GM21515 (cell line): ENCODE data around the gene ADAP1.
"Not testable (repeated sequence)": the region's sequence is repeated elsewhere in the genome, so short reads cannot be mapped to it uniquely, and the experiment has no call there.

Source experiments
- ATAC-seq: cut with Tn5 transposase; IDR thresholded peaks from one replicate; pipeline ENCODE4 v1.9.1; 2021; ENCODE audit not compliant: unreplicated experiment

The ADAP1 gene

GRCh38 chr7:940599-941408 is 13.7 kb downstream of the ADAP1 start:
- ATAC-seq, result no peak

GRCh38 chr7:939843-940242 is 14.6 kb downstream of the ADAP1 start:
- no peak for ATAC-seq

GRCh38 chr7:938546-939185 is 15.8 kb downstream of the ADAP1 start:
- ATAC-seq, result no peak

- no peak for ATAC-seq
These were observed 16.5 kb downstream of the ADAP1 start for GRCh38 chr7:937856-938484.

DNA sequence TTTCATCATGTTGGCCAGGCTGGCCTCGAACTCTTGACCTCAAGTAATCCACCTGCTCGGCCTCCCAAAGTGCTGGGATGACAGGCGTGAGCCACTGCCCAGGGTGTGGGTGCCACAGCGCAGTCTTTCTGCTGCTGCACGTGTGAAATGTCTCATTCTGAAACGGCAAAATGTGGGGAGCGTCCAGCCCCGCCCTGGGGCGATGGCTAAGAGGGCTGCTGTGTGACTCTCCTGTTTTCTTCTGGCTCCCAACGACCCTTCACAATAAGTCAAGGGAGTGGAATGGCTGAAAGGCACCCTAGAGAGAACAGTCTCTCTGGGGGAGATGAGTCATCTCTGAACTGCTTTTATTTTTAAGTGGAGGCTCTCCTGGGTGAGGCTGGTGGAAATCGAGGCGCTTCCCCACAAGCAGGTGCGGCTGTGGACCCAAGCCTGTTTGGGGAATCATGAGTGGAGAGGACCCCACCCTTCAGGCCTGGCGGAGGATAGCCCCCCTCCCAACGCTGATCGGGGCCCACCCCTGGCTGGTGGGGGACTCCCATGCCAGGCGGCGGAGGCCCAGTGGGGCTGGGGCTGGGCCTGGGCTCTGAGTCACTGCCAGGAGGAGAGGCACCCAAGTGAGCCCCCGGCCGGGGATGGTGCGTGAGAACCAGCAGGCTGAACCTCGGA is 18.0 kb downstream of the ADAP1 start:
- ATAC-seq, result peak; percentile 67

DNA sequence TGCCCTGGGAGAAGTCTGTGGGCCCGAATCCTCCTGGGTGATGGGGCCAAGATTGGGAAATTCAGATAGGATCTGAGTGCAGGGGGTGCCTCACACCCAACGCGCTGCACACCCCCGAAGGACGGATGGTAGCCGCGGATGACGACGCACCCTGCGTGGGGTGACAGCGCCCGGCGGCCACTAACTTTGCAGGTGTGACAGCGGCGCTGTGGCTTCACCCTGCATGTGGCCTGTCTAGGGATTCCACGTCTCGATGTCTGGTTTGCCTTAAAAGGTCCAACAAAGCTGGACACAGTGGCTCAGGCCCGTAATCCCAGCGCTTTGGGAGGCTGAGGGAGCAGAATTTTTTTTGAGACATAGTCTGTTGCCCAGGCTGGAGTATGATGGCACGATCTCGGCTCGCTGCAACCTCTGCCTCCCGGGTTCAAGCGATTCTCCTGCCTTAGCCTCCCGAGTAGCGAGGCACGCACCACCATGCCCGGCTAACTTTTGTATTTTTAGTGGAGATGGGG is 18.6 kb downstream of the ADAP1 start:
- no peak for ATAC-seq

- no peak for ATAC-seq
These were observed 19.2 kb downstream of the ADAP1 start for GRCh38 chr7:935164-935873.

- no peak for ATAC-seq
These were observed 19.9 kb downstream of the ADAP1 start for GRCh38 chr7:934469-935163.

GRCh38 chr7:932651-932975 is 21.9 kb downstream of the ADAP1 start:
- ATAC-seq, result no peak

GRCh38 chr7:931871-932650 is 22.4 kb downstream of the ADAP1 start:
- no peak for ATAC-seq

GRCh38 chr7:930975-931758 is 23.3 kb downstream of the ADAP1 start:
- no peak for ATAC-seq

DNA sequence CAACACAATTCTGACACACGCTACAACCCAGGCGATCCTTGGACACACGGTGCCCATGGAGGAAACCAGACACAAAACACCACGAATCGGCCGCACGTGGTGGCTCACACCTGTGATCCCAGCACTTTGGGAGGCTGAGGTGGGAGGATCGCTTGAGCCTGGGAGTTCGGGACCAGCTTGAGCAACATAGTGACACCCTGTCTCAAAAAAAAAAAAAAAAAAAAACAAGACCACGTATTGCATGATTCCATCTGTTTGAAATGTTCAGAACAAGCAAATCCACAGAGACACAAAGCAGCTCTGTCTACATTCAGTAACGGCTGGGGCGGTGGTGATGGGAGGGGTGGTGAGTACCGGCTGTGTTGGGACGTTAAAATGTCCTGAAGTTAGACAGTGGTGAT is 25.2 kb downstream of the ADAP1 start:
- ATAC-seq, result no peak

GRCh38 chr7:927031-927671 is 27.3 kb downstream of the ADAP1 start:
- ATAC-seq, result no peak

DNA sequence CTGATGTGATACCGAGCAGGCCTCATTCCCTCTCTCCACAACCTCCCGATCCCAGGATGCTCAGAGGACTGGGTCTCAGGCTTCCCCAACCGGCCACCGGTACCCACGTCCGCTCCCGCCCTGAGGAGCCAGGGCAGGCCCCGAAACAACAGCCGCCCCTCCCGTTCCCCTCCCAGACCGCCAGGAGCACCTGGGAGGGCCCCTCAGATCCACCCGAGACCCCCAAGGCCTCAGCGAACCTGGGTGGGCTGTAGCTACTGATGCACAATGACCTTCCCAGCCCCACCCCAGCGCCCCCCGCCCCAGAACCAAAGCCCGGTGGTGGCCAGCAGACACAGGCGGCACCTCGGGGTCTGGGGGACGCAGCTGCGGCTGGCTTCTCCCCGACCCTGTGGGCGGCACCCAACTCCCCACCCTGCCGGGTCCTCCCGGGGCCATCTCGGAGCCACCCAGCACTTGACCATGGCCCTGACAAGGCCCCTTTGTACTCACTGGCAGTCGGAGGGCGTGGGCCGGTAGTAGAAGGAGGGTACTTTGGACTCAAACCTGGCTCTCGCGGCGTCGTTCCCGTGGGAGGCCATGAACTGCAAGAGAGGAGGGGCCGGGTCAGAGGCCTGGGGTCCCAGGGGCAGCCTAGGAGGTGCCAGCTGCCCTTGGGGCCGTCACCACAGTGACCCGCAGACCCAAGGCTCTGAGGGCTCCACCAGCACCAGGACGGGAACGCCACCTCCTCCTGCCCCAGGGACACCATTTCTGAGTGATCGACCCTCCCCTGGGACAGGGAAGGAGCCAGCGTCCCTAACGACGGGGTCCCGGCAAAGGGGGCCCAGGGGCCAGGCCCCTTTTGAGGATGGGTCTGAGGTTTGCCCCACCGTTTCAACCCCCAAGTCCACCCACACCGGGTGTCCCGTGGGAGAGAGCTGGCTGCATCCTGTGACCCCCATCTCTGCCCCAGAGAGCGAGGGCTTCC is 28.1 kb downstream of the ADAP1 start:
- ATAC-seq, result no peak

- ATAC-seq, result no peak
These were observed 28.9 kb downstream of the ADAP1 start for GRCh38 chr7:925601-926000.

- ATAC-seq, result no peak
These were observed 29.8 kb downstream of the ADAP1 start for GRCh38 chr7:924541-925231.

GRCh38 chr7:924042-924441 is 30.4 kb downstream of the ADAP1 start:
- ATAC-seq, result not testable (repeated sequence)
